IMR-90 (cell line): ENCODE data around the gene CSK. TPM values are rescaled to one million over a fixed set of nuclear protein-coding genes. Genes with fewer than 3 reads are reported as not detected.

Source experiments
- ATAC-seq: fragments of 200-7000 bp; cut with Tn5 transposase; 2 replicates; pipeline ENCODE4 v1.9.1; 2020; ENCODE audit warnings: low read depth, mild to moderate bottlenecking, moderate library complexity
- BruUV-seq: library from RNA; stranded (reverse); fragments of 400-500 nt; replicated peaks from 2 replicates; lab custom pipeline; 2021; lab: Mats Ljungman, UMichigan
- CTCF ChIA-PET: fragments of 300-600 bp; formaldehyde crosslinking; extraction: SDS; loops from one replicate; lab custom pipeline; 2021; ENCODE audit warnings: antibody characterized with exemption; lab: Yijun Ruan, JAX
- POLR2A ChIA-PET: fragments of 300-600 bp; sonication (Branson Sonifier 250); formaldehyde crosslinking; loops from one replicate; lab custom pipeline; 2022; ENCODE audit warnings: antibody characterized with exemption; ENCODE audit not compliant: unreplicated experiment; lab: Charles Lee
- DNase-seq: peaks from one replicate; pipeline ENCODE4 v3.0.0; 2013
- H2AFZ ChIP-seq: replicated peaks from 2 replicates; pipeline ENCODE3; 2013; ENCODE audit warnings: low read length, mild to moderate bottlenecking; ENCODE audit not compliant: poor library complexity
- H2AK5ac ChIP-seq: 2 replicates; pipeline ENCODE4 v1.6.1; 2013; ENCODE audit warnings: low read depth, low read length, inconsistent platforms
- H2AK9ac ChIP-seq: replicated peaks from 2 replicates; pipeline ENCODE3; 2013; ENCODE audit warnings: mild to moderate bottlenecking, low read depth, low read length, moderate library complexity; ENCODE audit not compliant: poor library complexity
- H2BK120ac ChIP-seq: 2 replicates; pipeline ENCODE4 v1.6.1; 2013; ENCODE audit warnings: low read depth, low read length, inconsistent platforms
- H2BK15ac ChIP-seq: 3 replicates; pipeline ENCODE4 v1.6.1; 2013; ENCODE audit warnings: low read depth, low read length, inconsistent platforms
- H2BK20ac ChIP-seq: 2 replicates; pipeline ENCODE4 v1.6.1; 2013; ENCODE audit warnings: low read depth, mild to moderate bottlenecking, inconsistent platforms, low read length, moderate library complexity
- H2BK5ac ChIP-seq: 2 replicates; pipeline ENCODE4 v1.6.1; 2013; ENCODE audit warnings: mild to moderate bottlenecking, low read depth, low read length, inconsistent platforms; ENCODE audit not compliant: poor library complexity, severe bottlenecking
- H3K14ac ChIP-seq: replicated peaks from 2 replicates; pipeline ENCODE4 v1.6.1; 2013; ENCODE audit warnings: low read depth, low read length, inconsistent platforms
- H3K18ac ChIP-seq: 2 replicates; pipeline ENCODE4 v1.6.1; 2013; ENCODE audit warnings: low read depth, low read length, control low read depth
- H3K23ac ChIP-seq: 2 replicates; pipeline ENCODE4 v1.6.1; 2013; ENCODE audit warnings: low read depth, low read length, inconsistent platforms
- H3K27ac ChIP-seq: 2 replicates; pipeline ENCODE4 v1.5.1; 2013; ENCODE audit warnings: mild to moderate bottlenecking, control low read depth, low read length; ENCODE audit not compliant: insufficient read depth
- H3K27me3 ChIP-seq: 2 replicates; pipeline ENCODE4 v1.6.1; 2013; ENCODE audit warnings: low read length; ENCODE audit not compliant: control insufficient read depth, insufficient read depth
- H3K36me3 ChIP-seq: 2 replicates; pipeline ENCODE4 v1.6.1; 2013; ENCODE audit warnings: low read length, mixed read lengths; ENCODE audit not compliant: control insufficient read depth, insufficient read depth
- H3K4ac ChIP-seq: 2 replicates; pipeline ENCODE4 v1.6.1; 2013; ENCODE audit warnings: low read depth, low read length, inconsistent platforms
- H3K4me1 ChIP-seq: 2 replicates; pipeline ENCODE4 v1.6.1; 2013; ENCODE audit warnings: low read length, mixed read lengths; ENCODE audit not compliant: control insufficient read depth, insufficient read depth
- H3K4me2 ChIP-seq: 2 replicates; pipeline ENCODE4 v1.6.1; 2013; ENCODE audit warnings: low read depth, mild to moderate bottlenecking, control low read depth, low read length, moderate library complexity
- H3K4me3 ChIP-seq: 2 replicates; pipeline ENCODE4 v1.5.1; 2013; ENCODE audit warnings: low read depth, mild to moderate bottlenecking, control low read depth, low read length, moderate library complexity; ENCODE audit not compliant: insufficient read depth
- H3K56ac ChIP-seq: 2 replicates; pipeline ENCODE4 v1.6.1; 2013; ENCODE audit warnings: low read length, inconsistent platforms; ENCODE audit not compliant: insufficient read depth; ENCODE audit errors: extremely low read depth
- H3K79me1 ChIP-seq, 2 experiments: 2 replicates each; pipeline ENCODE4 v1.6.1; 2013; ENCODE audit warnings: low read length in 2 of 2, inconsistent platforms in 1 of 2, low read depth in 1 of 2
- H3K9ac ChIP-seq: 2 replicates; pipeline ENCODE4 v1.6.1; 2013; ENCODE audit warnings: low read depth, low read length, control low read depth
- H3K9me1 ChIP-seq: 2 replicates; pipeline ENCODE4 v1.6.1; 2013; ENCODE audit warnings: low read length, inconsistent platforms; ENCODE audit not compliant: insufficient read depth
- H3K9me3 ChIP-seq: 2 replicates; pipeline ENCODE4 v1.6.1; 2013; ENCODE audit warnings: low read length; ENCODE audit not compliant: control insufficient read depth, insufficient read depth
- H4K20me1 ChIP-seq: 2 replicates; pipeline ENCODE4 v1.6.1; 2013; ENCODE audit warnings: low read length, inconsistent platforms; ENCODE audit not compliant: insufficient read depth
- H4K5ac ChIP-seq: 2 replicates; pipeline ENCODE4 v1.6.1; 2013; ENCODE audit warnings: mild to moderate bottlenecking, low read depth, low read length, control low read depth
- H4K8ac ChIP-seq, 2 experiments: 2 replicates each; pipeline ENCODE4 v1.6.1; 2013; ENCODE audit warnings: low read depth in 2 of 2, low read length in 2 of 2, control low read depth in 1 of 2, inconsistent platforms in 1 of 2
- H4K91ac ChIP-seq: 2 replicates; pipeline ENCODE4 v1.6.1; 2013; ENCODE audit warnings: low read depth, low read length, inconsistent platforms; ENCODE audit not compliant: insufficient read depth
- ELK1 ChIP-seq: fragments of 150-350 bp; IDR thresholded peaks from 2 replicates; pipeline ENCODE4 v1.6.1; 2016; ENCODE audit warnings: low read depth, mild to moderate bottlenecking, low read length, moderate library complexity, borderline replicate concordance
- MAFK ChIP-seq: IDR thresholded peaks from 2 replicates; pipeline ENCODE4 v1.6.1; 2012; ENCODE audit warnings: low read depth, low read length, improper control_type of control experiment
- RCOR1 ChIP-seq: IDR thresholded peaks from 2 replicates; pipeline ENCODE4 v1.6.1; 2012; ENCODE audit warnings: mild to moderate bottlenecking, low read length, improper control_type of control experiment; ENCODE audit not compliant: insufficient replicate concordance
- WGBS, 2 experiments: methylation state at CpG; one replicate each; pipeline versions ENCODE4 v1.1.5 to v1.1.7; 2013; ENCODE audit warnings: missing lambda C conversion rate in 2 of 2; ENCODE audit not compliant: insufficient read length in 1 of 2; ENCODE audit errors: extremely low coverage in 2 of 2; 5-methylcytosine and 5-hydroxymethylcytosine counted together
- dilution Hi-C: fragments of 300-500 bp; cut with HindIII; formaldehyde crosslinking; loops from one replicate; pipeline ENCODE4 v1.14.3; 2018; ENCODE audit warnings: low sequenced_read_pairs; ENCODE audit not compliant: unreplicated experiment
- in situ Hi-C: fragments of 300-500 bp; cut with MboI; formaldehyde crosslinking; loops from 3 replicates; pipeline ENCODE4 v1.14.3; 2019; ENCODE audit warnings: low sequenced_read_pairs, inconsistent platforms, mixed read lengths
- intact Hi-C: fragments of 100-400 bp; cut with micrococcal nuclease; formaldehyde crosslinking; loops from 2 replicates; pipeline ENCODE4 v1.10.0; 2022
- polyA plus RNA-seq, 3 experiments: library from polyadenylated mRNA; depleted of rRNA; stranded (reverse); fragments of >200 nt; gene quantifications; 2 replicates each; pipeline ENCODE4 v1.2.3, GENCODE V29; 2012; ENCODE audit warnings: low replicate concordance in 1 of 3
- total RNA-seq: library from RNA; depleted of rRNA; stranded (reverse); fragments of >200 nt; gene quantifications from 2 replicates; pipeline ENCODE4 v1.2.3, GENCODE V29; 2012

Gene CSK
- total and polyA plus RNA-seq, 2 of the 4 experiments (the other 2 are of a cell fraction) = 10.8 to 54.0 TPM

- WGBS, 2 experiments = 67% methylated on average over 1 of the region's 4 CpGs; no CpG with 5 or more reads in 1 of the 2 experiments
- intact Hi-C loops = no loop called here
- no peak overlapping the region for H2AK9ac ChIP-seq
- in situ Hi-C loops = no loop called here
- no peak overlapping the region for H4K91ac ChIP-seq
- no TSS peak for BruUV-seq
- no peak overlapping the region for H4K5ac ChIP-seq
- no peak overlapping the region for H3K4ac ChIP-seq
- no peak overlapping the region for H3K18ac ChIP-seq
- no peak overlapping the region for H3K23ac ChIP-seq
- no peak overlapping the region for H2BK5ac ChIP-seq
- H3K56ac ChIP-seq = no peak overlapping the region
- ATAC-seq = no peak
- no peak overlapping the region for H3K14ac ChIP-seq
- no peak overlapping the region for H2AK5ac ChIP-seq
- peaks cover 26% of the 10 kb centered on the region for H3K27me3 ChIP-seq
- CTCF ChIA-PET = no interaction called here
- no peak for DNase-seq
- no peak overlapping the region for H2AFZ ChIP-seq
- H2BK120ac ChIP-seq = no peak overlapping the region
- H3K9me1 ChIP-seq = no peaks in the 10 kb centered on the region; the same call in 1 of the 2 replicates
- no peak overlapping the region for H3K9ac ChIP-seq
- H3K4me2 ChIP-seq = no peak overlapping the region
- peaks cover 7% of the 10 kb centered on the region for H3K9me3 ChIP-seq
- H3K4me1 ChIP-seq = no peaks in the 10 kb centered on the region
- no peak overlapping the region for H2BK20ac ChIP-seq
- POLR2A ChIA-PET = no interaction called here
- H3K4me3 ChIP-seq = no peak overlapping the region
- no peaks in the 10 kb centered on the region for H3K79me1 ChIP-seq
- TF ChIP-seq MAFK (peak; percentile 69), RCOR1 (no peak), ELK1 (no peak)
- H4K20me1 ChIP-seq = no peaks in the 10 kb centered on the region
- H3K36me3 ChIP-seq = no peaks in the 10 kb centered on the region
- dilution Hi-C loops = no loop called here
- no peak overlapping the region for H4K8ac ChIP-seq
- H2BK15ac ChIP-seq = no peak overlapping the region
- no peak overlapping the region for H3K27ac ChIP-seq
Observed at GRCh38 chr15:74746389-74746788, 35.5 kb upstream of the CSK start.
